ENCODE measurements around the gene GSDME.

The GSDME gene

DNA sequence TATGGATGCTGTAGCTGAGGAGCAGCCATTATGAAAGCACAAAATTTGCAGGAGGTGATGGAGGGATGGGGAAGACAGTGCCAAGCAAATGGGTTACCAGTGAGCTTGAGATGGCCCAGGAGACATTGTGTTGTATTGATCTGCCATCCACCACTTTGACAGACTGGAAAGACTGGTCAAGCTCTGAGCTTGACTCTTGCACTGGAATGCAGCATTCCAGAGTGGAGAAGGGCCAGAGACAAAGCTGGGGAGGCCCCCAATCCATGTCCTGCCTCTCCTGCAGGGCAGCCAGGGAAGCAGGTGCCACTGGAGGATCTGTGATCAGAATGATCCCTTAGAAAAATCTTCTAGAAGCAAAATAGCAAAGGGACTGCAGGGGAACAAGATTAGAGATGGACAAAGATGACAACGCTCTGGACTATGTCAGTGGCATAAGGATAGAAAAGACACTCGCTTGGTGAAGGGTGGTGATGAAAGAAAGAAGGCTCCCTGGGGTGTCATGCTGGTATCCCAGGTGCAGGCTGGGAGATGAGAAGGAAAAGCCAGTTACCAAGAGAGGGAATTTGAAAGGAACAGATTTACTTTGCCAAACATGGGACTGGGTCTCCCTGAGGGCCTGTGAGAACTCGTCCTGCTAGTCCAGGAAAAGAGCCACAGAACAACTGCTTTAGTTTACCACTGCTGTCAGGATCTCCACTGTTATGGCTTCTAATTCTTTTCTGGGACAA is 5.0 kb downstream of the GSDME start:
- H3K9me3 Mint-ChIP-seq, result no peaks in the 10 kb centered on the region
- no peak overlapping the region for H3K27ac Mint-ChIP-seq
- peaks cover 22% of the 10 kb centered on the region for H3K27me3 Mint-ChIP-seq (ENCODE audit: low read depth)
- TF ChIP-seq, protein P1, sequence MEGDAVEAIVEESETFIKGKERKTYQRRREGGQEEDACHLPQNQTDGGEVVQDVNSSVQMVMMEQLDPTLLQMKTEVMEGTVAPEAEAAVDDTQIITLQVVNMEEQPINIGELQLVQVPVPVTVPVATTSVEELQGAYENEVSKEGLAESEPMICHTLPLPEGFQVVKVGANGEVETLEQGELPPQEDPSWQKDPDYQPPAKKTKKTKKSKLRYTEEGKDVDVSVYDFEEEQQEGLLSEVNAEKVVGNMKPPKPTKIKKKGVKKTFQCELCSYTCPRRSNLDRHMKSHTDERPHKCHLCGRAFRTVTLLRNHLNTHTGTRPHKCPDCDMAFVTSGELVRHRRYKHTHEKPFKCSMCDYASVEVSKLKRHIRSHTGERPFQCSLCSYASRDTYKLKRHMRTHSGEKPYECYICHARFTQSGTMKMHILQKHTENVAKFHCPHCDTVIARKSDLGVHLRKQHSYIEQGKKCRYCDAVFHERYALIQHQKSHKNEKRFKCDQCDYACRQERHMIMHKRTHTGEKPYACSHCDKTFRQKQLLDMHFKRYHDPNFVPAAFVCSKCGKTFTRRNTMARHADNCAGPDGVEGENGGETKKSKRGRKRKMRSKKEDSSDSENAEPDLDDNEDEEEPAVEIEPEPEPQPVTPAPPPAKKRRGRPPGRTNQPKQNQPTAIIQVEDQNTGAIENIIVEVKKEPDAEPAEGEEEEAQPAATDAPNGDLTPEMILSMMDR (IDR thresholded peaks at IDR 0.05; ENCODE audit: unreplicated experiment in 3 of 3), result no peak
- H3K4me3 Mint-ChIP-seq, result no peak overlapping the region
- no peaks in the 10 kb centered on the region for H3K36me3 Mint-ChIP-seq (ENCODE audit: low read depth)
- no peaks in the 10 kb centered on the region for H3K4me1 Mint-ChIP-seq

DNA sequence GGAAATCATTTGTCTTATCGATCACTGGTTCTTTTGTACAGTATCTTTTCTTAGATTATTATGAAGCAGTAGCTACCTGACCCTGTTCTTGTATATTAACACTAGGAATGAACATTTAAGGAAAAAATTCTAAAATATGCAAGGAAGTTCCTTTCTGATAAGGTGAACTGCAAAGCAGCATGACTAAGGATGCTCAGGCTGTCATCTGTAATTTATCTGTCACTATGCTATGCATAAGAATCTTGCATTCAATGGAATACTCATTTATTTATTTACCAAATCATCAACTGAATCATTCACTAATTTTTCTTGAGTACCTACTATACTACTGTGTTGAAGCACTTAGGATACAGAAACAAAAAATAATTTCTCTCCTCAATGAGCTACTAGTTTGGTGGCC is 5.8 kb downstream of the GSDME start:
- Mint-ChIP-seq H3K27ac (no peak overlapping the region), H3K27me3 (ENCODE audit: low read depth) (peaks cover 16% of the 10 kb centered on the region), H3K4me3 (no peak overlapping the region), H3K36me3 (ENCODE audit: low read depth) (no peaks in the 10 kb centered on the region), H3K9me3 (no peaks in the 10 kb centered on the region), H3K4me1 (no peaks in the 10 kb centered on the region)
- TF ChIP-seq, protein P1 (IDR thresholded peaks at IDR 0.05; ENCODE audit: unreplicated experiment in 3 of 3), result no peak

DNA sequence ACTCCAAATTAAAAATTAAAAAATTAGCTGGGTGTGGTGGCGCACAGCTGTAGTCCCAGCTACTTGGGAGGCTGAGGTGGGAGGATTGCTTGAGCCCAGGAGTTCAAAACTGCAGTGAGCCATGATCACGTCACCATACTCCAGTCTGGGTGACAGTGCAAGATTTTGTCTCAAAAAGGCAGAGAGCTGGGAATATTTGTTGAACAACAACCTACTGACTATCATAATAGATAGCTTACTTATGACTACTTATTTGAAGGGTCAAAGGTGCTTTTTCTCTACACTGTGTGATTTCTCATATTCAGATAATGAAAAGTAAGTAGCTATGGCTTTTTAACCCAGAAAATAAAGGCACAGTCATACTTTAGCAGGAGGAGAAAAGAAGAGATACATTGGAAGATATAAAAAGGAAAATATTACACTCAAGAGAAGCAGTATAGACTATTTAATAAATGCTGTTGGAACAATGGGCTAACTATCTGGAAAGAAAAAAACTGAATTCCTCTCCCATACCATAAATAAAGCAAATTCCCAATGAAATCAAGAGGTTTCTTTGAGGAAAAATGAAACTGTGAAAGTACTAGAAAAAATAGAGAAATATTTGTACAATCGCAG is 6.7 kb downstream of the GSDME start:
- Mint-ChIP-seq H3K27ac (no peak overlapping the region), H3K4me1 (no peaks in the 10 kb centered on the region), H3K4me3 (no peak overlapping the region), H3K27me3 (ENCODE audit: low read depth) (peaks cover 7% of the 10 kb centered on the region), H3K36me3 (ENCODE audit: low read depth) (no peaks in the 10 kb centered on the region), H3K9me3 (no peaks in the 10 kb centered on the region)
- TF ChIP-seq, protein P1 (IDR thresholded peaks at IDR 0.05; ENCODE audit: unreplicated experiment in 3 of 3), result no peak

DNA sequence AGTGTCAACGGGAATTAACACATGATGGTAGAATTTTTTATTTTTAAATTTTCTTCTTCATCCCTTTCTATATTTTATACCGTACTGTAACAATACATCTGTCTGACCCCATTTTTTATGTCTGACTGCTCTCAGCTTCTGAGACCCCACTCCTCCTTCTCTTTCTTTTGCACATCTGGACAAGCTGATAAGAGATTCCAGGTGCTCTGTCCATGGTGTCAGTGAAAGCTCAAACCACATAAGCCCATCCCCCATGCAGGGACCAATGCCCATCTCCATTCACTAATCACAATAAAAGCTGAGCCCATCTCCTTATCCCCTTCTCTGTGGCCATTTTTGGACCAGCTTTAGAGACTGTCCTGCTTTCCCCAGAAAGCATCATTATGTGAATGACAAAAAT is 8.7 kb downstream of the GSDME start:
- no peaks in the 10 kb centered on the region for H3K27me3 Mint-ChIP-seq (ENCODE audit: low read depth)
- H3K36me3 Mint-ChIP-seq (ENCODE audit: low read depth), result no peaks in the 10 kb centered on the region
- H3K9me3 Mint-ChIP-seq, result no peaks in the 10 kb centered on the region
- no peak overlapping the region for H3K4me3 Mint-ChIP-seq
- TF ChIP-seq, protein P1 (IDR thresholded peaks at IDR 0.05; ENCODE audit: unreplicated experiment in 3 of 3), result no peak
- no peaks in the 10 kb centered on the region for H3K4me1 Mint-ChIP-seq
- H3K27ac Mint-ChIP-seq, result no peak overlapping the region

DNA sequence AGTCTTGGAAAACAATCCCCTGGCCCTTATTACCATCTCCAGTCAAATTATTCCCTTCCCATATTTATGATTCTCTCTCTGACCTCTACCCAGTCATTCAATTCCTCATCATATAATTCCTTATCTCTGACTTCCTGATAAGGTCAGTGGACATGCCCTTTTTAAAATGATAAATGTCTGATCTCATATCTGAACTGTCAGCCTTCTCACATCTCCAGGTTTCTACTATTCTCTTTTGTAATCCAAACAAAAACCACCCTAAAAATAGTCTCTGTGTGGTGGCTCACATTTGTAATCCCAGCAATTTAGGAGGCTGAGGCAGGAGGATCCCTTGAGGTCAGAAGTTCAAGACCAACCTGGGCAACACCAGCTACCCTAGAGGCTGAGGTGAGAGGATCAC is 11.9 kb downstream of the GSDME start:
- TF ChIP-seq, protein P1 (IDR thresholded peaks at IDR 0.05; ENCODE audit: unreplicated experiment in 3 of 3), result no peak
- Mint-ChIP-seq H3K36me3 (ENCODE audit: low read depth) (no peaks in the 10 kb centered on the region), H3K4me3 (no peak overlapping the region), H3K27me3 (ENCODE audit: low read depth) (no peaks in the 10 kb centered on the region), H3K27ac (no peak overlapping the region), H3K9me3 (no peaks in the 10 kb centered on the region), H3K4me1 (no peaks in the 10 kb centered on the region)

DNA sequence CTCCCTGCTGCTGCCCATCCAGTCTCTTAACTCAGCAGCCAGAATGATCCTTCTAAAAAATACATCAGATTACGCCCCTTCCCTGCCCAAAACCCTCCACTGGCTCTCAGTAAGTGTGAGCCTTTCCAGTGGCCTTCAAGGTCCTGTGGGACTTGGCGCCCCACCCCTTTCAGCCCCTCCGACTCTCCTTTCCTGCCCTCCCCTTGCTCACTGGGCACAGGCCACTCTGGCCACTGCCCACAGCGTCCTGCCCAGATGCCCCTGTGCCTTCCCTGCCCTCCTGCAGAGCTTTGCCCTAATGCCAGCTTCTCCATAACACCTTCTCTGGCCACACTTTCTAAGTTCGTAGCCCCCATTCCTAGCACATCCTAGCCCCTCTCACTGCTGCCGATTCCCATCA is 13.8 kb downstream of the GSDME start:
- Mint-ChIP-seq H3K27ac (no peak overlapping the region), H3K4me1 (no peaks in the 10 kb centered on the region), H3K4me3 (no peak overlapping the region), H3K9me3 (peaks cover 9% of the 10 kb centered on the region), H3K36me3 (ENCODE audit: low read depth) (peaks cover 6% of the 10 kb centered on the region), H3K27me3 (ENCODE audit: low read depth) (no peaks in the 10 kb centered on the region)
- TF ChIP-seq, protein P1 (IDR thresholded peaks at IDR 0.05; ENCODE audit: unreplicated experiment in 3 of 3), result no peak
